Fibroblast of the conjunctiva (primary cell): ENCODE results near the gene RAPGEF3.

Source experiments
- DNase-seq: peaks from one replicate; pipeline ENCODE4 v3.0.0-alpha.2; 2010; ENCODE audit warnings: low read depth

RAPGEF3 gene

DNA sequence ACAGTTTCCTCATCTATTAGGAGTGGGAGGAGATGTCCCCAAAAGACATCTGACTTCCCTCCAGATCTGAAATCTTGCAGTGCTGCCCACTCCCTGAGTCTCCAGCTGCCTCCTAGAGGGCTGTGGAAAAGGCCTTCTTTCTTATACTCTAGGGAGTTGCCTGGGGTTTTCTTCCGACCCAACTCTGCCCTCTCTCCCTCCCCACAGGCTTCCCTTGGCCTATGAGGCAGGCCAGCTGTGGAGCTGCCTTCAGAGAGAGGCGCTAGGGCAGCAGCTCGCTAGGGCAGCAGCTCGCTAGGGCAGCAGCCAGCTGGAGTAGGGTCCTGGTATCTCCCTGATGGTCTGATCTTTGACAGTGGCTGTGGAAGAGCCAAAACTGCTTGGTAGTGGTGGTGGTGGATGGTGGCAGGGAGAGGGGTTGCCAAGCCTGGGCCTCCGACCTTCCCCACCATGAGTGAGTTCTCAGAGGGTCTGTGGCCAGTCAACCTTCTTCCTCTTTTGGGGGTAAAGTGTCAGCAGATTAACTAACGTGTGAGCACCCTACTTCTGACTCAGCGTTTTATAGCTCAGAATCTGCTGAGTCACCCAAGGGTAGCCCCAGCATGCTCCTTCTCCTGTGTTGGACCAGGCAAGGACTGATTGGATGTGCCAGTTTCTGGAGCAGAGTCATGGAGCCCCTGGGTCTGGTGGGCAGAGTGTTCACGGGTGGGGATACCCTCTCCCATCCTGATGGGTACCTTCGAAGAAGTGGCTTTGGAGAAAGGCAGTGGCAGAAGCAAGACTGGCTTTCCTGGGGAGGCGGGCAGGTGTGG, 16.6 kb upstream of the RAPGEF3 start:
- no peak for DNase-seq

GRCh38 chr12:47774663-47775062, 16.0 kb upstream of the RAPGEF3 start:
- DNase-seq = no peak

- DNase-seq = no peak
Measured at GRCh38 chr12:47773858-47774580, 15.3 kb upstream of the RAPGEF3 start.

- no peak for DNase-seq
Measured at GRCh38 chr12:47773062-47773857, 14.6 kb upstream of the RAPGEF3 start, which contains the start of gene SLC48A1. SLC48A1 (plus strand) TSS chr12:47773238; CDS start chr12:47773305, 67 bp downstream.

DNA sequence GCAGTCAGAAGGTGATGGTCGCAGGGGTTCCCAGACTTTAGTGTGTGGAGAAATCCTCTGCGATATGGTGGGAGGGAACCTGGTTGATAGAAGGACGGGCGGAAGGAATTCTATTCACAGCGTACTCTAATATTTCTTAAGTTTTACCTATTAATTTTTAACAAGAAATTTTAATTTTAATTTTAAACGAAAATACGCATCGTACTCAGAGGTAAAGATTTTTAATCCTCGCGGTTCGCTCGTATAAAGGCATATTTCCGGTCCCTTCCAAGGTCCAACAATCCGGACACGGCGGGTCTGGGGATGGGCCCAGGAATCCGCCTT, 14.0 kb upstream of the RAPGEF3 start:
- no peak for DNase-seq

GRCh38 chr12:47772094-47772660, 13.5 kb upstream of the RAPGEF3 start:
- no peak for DNase-seq

DNA sequence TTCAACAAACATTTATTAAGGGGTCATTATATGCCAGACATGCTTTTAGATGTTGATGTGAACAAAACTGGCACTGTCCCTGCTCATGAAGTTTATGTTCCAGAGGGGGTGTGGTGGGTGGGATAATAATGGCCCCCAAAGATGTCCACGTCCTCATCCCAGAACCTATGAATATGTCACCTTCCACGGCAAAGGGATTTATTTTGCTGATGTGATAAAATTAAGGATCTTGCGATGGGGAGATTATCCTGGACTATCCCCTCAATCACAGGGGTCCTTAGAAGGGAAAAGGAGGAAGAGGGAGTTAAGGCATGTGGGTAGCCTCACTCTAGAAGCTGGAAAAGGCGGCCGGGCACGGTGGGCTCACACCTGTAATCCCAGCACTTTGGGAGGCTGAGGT, 12.6 kb upstream of the RAPGEF3 start:
- DNase-seq = no peak

GRCh38 chr12:47770086-47770726, 11.5 kb upstream of the RAPGEF3 start:
- no peak for DNase-seq

GRCh38 chr12:47769234-47770085, 10.8 kb upstream of the RAPGEF3 start:
- no peak for DNase-seq

- no peak for DNase-seq
Measured at GRCh38 chr12:47768323-47768811, 9.7 kb upstream of the RAPGEF3 start.

- peak; percentile 39 for DNase-seq
Measured at GRCh38 chr12:47767216-47767724, 8.6 kb upstream of the RAPGEF3 start.

DNA sequence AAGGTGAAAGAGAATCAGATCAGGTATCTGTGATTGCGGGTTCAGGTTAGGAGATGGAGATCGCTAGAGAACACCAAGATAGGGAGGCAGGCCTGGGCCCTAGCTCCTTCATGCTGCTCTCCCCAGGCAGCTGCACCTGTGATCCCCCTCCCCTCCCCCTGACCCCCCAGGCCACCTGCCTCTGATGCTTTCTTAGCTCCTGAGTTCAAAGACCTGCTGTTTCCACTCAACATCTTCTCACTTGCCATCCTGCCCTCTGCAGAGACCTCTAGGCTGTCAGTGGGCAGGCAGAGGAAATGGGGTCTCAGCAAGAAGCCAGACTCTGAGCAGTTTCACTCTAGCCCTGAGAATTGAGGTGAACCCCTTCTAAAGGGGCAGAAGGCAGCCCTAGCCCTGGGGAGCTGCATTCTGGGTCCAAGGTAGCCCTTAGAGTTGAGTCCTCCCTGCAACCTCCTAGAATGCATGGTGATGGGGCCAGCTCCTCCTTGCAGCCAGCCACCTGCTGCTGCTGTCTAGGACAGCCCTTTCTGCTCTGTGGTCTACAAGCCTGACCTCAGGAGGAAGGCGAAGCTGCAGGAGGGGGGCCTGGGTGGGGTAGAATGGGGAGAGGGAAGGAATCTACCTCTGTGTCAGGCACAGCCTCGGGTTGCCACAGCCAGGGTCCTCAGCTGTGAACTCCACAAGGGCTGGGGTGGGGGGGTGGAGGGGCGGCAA, 8.0 kb upstream of the RAPGEF3 start:
- DNase-seq = no peak

DNA sequence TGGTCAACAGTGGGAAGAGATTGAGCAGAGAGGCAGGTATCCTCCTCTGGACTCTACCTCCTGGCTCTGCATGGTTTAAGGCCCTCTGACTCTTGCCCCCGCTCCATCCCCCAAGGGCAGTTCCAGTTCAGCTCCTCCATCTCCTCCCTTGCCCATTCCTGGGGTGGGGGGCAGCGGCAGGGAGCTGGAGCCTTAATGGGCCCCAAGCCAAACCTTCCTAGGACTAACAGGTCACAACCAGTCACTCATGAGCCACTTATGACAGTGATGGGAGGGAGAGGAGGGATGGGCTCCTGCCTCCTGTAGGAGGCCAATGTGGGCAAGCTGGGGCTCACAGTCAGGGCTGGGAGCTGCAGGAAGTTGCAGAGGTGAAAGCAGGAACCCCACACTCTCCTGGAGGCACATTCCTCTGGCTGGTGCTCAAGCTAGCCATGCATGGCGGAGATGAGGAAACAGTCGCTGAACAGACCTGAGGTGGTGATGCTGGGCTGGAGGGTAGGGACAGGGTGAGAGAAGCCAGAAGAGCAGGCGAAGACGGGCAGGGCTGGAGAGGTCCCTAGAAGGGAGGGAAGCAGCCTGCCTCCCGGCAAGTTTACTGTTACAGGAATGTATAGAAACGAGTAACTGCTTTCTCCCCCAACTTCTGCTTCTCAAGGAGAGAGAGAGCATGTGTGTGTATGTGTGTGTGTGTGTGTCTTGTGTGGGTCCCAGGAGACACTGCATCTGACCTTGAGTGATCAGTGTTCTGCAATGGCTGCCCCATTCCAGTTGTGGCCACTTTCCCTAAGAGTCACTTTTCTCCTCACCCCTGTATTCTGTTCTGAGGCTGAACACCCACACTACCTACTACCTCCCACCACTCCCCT, 5.0 kb upstream of the RAPGEF3 start:
- no peak for DNase-seq

- no peak for DNase-seq
Measured at GRCh38 chr12:47762850-47763465, 4.3 kb upstream of the RAPGEF3 start.

GRCh38 chr12:47758584-47758833, 171 bp downstream of the RAPGEF3 start:
- no peak for DNase-seq

- DNase-seq = no peak
Measured at GRCh38 chr12:47757840-47758583, 668 bp downstream of the RAPGEF3 start.

- DNase-seq = no peak
Measured at GRCh38 chr12:47757364-47757839, 1.3 kb downstream of the RAPGEF3 start.
